NT2/D1 (cell line): ENCODE data around the gene RPL15.

ENCODE experiments used
- SUZ12 ChIP-seq: IDR thresholded peaks from 2 replicates; pipeline ENCODE4 v1.6.1; 2011; ENCODE audit not compliant: insufficient read length, insufficient read depth; ENCODE audit errors: extremely low read depth
- YY1 ChIP-seq: IDR thresholded peaks from 2 replicates; pipeline ENCODE4 v1.6.1; 2011; ENCODE audit not compliant: insufficient read length, insufficient read depth
- ZNF274 ChIP-seq: IDR thresholded peaks from 2 replicates; pipeline ENCODE4 v1.6.1; 2011; ENCODE audit warnings: mild to moderate bottlenecking, low read depth, low read length

DNA sequence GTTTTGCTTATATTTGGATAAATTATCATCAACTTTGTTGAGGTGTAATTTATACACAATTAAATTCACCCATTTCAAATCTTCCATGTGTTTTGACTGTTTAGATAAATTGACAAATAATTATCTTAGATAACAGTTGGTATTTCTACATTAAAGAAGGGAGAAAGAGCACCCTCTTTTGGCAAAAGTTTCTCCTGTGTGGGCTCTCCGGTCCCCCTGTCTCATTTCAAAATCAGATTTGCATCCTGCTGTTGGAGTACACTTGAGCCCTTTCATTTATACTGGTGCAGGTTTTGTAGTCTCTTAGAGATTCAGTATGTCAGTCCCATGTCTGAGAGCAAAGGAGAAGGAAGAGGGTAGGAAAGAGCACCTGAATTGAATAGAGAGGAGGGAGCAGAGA lies 49.5 kb upstream of the RPL15 start:
- no peak for TF ChIP-seq YY1
- TF ChIP-seq SUZ12 = no peak
- no peak for TF ChIP-seq ZNF274
